Frontal cortex (tissue), 4 donors: ENCODE results near the gene RPTOR. TPM values are rescaled to one million over a fixed set of nuclear protein-coding genes. Genes with fewer than 3 reads are reported as not detected.

Experiments used
- DNase-seq, 2 donors: peaks; one replicate each; pipeline ENCODE4 v3.0.0; 2012; ENCODE audit warnings: low spot score in 2 of 2
- FAIRE-seq: peaks from 2 replicates; lab custom pipeline; 2012; peaks lifted over from hg19 to GRCh38; lab: Jason Lieb, UNC
- total RNA-seq: library from RNA; depleted of rRNA; stranded (reverse); fragments of >200 nt; gene quantifications from one replicate; pipeline ENCODE4 v1.2.3, GENCODE V29; 2014
- donor health status: control.
- donor health status: control.
- donor health status: control.

Gene RPTOR
- total RNA-seq, 1 donor from 2014 or later = 12.2 TPM

GRCh38 chr17:80816241-80817103 lies 271.8 kb downstream of the RPTOR start:
- FAIRE-seq (no peak), DNase-seq (no peak)

- DNase-seq (no peak), FAIRE-seq (no peak)
These were observed 272.7 kb downstream of the RPTOR start for GRCh38 chr17:80817321-80817845.

GRCh38 chr17:80817861-80818260 lies 273.2 kb downstream of the RPTOR start:
- no peak for DNase-seq
- no peak for FAIRE-seq

- DNase-seq (no peak), FAIRE-seq (no peak)
These were observed 274.2 kb downstream of the RPTOR start for GRCh38 chr17:80818871-80819270.

GRCh38 chr17:80819422-80820164 lies 275.0 kb downstream of the RPTOR start:
- no peak for DNase-seq
- FAIRE-seq = no peak

- DNase-seq (no peak), FAIRE-seq (no peak)
These were observed 275.7 kb downstream of the RPTOR start for GRCh38 chr17:80820331-80820730.

- FAIRE-seq (no peak), DNase-seq (no peak)
These were observed 276.9 kb downstream of the RPTOR start for GRCh38 chr17:80821546-80821945.

GRCh38 chr17:80822021-80822699 lies 277.5 kb downstream of the RPTOR start:
- FAIRE-seq (no peak), DNase-seq (no peak)

- DNase-seq (no peak), FAIRE-seq (no peak)
These were observed 278.2 kb downstream of the RPTOR start for GRCh38 chr17:80822700-80823410.

GRCh38 chr17:80824549-80825470 lies 280.2 kb downstream of the RPTOR start:
- DNase-seq (no peak), FAIRE-seq (no peak)

- FAIRE-seq = no peak
- DNase-seq = no peak
These were observed 281.1 kb downstream of the RPTOR start for GRCh38 chr17:80825471-80826345.

- DNase-seq = no peak
These were observed 281.8 kb downstream of the RPTOR start for GRCh38 chr17:80826346-80826954.

GRCh38 chr17:80826955-80827645 lies 282.5 kb downstream of the RPTOR start:
- peak; percentile 53 to 77 for DNase-seq
- no peak for FAIRE-seq

More at GRCh38 chr17:80826346-80826954, 281.8 kb downstream of the RPTOR start:
- no peak for FAIRE-seq

GRCh38 chr17:80827646-80828643 lies 283.3 kb downstream of the RPTOR start:
- FAIRE-seq = no peak

GRCh38 chr17:80829166-80829813 lies 284.7 kb downstream of the RPTOR start:
- no peak for FAIRE-seq
- DNase-seq = no peak

More at GRCh38 chr17:80827646-80828643, 283.3 kb downstream of the RPTOR start:
- DNase-seq = no peak
